ENCODE measurements around the gene IFFO2.
A peak's percentile ranks its signal among the peaks of the same experiment; 100 is the strongest.

The IFFO2 gene

DNA sequence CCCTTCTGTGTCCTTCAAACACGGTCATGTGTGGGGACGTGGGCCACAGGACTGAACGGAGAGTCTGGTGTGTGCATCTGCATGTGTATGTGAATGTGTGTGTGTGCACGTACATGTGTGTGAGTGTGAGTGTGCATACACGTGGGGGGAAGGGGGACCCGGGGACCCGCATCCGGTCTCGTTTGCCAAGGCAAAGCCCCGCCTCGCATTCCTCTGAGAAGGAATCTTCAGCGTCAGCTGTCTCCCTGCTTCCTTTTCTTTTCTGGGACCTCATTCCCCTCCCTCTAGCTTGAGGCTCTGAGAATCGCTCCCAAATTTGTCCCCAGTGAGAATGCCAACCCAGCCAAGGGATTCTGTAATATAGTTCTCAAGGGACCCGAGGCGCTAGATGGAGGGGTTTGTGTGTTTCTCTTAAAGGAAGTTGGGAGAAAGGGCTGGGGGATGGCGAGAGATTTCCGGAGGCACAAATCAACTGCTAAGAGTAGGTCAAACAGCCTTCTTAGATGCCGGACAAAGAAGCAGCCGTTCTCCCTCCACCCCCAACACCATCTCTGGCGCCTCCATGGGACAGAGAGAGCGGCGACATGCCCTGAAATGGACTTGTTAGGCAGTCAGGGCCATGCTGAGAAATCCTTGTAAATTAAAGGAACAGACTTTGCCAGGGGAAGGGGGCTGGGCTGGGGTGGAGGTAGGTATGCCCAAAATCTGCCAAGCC, 6.6 kb downstream of the IFFO2 start:
- peak; percentile 47 for DNase-seq

DNA sequence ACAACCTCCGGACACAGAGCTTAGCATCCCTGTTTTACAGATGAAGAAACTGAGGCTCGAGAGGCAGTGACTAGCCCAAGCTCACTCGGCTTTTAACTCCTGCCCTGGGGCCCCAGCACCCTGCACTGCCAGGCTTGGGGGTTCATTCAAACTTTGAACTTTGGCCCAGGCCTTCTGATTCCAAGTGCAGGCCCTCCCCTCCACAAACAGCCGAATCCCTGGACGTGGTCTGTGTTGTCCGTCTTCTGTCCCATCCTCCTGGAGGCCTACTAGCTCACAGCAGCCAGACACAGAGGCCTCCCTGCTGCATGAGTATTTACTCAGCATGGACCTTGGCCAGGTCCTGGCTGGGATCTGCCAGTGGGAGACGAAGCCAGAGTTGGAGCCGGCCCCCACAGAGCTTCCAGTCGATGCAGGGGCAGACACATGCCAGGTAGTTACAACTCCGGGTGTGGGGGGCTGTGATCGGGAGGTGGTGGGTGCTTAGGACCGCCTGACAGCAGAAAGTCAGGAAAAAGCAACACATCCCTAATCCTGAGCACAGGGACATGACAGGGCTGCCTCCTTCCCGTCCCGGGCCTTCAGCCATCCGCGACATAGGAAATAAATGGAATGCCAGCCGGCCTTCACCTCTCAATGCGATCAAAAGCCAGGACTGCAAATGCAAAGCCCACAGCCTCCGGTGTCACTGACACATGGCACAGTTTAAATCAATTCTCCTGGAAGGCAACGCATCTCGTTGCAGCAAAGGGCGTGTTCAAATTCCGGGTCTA, 7.4 kb downstream of the IFFO2 start:
- DNase-seq: no peak

DNA sequence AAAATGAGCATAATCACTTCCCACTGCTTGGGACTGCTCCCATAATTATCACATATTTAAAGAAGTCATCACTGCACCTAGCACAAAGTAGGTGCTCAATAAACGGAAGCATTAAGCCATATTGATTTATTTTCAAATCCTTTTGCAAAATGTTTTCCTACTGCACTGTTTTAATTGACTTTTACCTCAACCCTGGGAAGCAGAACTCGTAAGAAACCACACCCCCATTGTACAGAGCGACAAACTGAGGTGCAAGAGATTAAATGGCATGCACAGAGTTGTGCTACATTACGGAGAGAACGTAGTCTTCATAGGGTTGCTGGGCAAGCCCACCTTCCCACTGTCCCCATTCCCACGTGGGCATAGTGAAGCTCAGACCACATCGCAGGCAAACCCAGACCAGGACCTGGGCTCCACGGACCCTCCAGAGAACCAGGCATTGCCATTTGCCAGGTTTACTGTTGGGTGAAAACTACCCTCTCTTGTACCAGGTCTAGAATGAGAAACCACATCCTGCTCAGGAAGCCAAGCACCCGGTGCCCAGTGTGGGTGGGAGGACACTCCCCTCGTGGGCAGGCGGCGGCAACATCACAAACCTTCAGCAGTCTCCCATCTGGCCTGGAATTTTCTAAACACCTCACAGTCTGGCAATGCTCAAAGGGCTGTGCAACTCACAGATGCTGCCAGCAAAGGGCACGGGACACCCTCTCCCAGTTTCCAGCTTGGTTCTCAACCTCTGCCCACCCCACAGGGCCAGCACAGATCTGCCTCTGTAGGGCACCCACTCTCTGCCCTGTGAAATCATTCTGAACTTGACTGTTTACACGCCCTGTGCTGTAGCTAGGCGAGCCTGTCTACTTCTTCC, 8.2 kb downstream of the IFFO2 start:
- DNase-seq: peak; percentile 78

DNA sequence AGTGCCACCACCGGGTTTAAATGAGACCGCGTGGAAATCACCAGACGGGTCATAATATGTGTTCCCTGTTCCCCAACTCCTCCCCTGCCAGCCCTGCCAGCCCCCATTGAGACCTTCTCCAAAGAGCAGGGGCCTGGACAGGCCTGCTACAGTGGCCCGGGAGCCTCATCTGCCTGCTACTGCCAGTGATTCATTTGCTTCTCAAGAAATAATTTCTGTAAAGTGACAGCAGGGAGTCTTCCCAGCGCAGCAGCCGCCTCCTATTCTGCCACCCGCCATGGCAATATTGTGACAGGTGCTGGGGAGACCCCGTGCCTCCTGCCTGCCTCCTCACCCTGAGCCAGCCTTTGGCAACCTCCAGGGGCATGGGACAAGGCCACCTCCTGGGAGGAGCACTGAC, 8.9 kb downstream of the IFFO2 start:
- no peak for DNase-seq

DNA sequence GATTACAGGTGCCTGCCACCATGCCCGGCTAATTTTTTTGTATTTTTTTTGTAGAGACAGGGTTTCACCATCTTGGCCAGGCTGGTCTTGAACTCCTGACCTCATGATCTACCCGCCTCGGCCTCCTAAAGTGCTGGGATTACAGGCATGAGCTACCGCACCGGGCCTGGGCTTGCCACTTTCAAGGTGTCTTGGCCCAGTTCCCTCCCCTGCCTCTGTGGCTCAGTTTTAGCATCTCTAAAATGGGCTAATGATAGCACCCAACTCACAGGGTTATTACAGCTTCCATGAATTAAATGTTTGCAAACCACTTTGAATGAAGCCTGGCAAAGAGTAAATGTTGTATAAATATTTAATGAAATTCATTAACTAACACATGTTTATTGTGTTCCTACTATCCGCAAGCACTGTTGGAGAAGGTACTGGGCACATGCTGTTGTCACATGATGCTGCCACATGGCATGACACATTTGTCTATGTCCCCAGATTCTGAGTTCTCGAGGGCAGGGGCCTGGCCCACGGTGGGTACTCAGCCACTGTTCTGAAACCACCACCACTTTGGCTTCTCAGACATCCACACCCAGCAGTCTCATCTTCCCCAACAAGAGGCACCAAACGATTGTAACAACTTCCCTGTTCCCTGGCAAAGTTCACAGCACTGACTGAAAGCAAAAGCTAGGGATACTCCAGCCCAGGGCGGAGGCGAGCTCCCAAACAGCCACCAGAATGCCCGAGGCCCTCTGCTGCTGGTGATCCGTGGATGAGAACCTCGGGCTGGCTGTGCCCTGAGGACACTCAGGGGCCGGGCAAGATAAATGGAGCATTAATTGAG, 9.7 kb downstream of the IFFO2 start:
- DNase-seq: no peak

DNA sequence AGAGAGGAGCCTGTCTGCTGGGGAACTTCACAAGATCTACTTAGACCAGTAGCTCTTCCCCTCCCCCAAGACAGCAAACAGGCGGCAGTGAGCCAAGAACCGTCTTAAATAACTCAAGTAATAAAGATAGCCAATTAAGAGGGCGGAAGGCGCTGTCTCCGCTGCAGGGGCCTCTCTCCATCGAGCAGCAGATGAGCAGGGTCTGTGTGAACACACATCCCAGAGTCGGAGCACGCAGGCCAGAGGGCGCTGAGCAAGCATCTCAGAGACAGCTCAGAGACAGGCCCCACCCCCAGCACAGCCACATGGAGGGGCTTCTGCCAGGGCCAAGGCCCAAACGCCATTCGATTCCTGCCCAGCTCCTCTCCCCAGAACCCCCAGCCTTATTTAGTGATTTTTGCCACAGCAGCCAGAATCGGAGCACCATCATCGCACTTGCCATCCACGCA, 11.1 kb downstream of the IFFO2 start:
- no peak for DNase-seq

DNA sequence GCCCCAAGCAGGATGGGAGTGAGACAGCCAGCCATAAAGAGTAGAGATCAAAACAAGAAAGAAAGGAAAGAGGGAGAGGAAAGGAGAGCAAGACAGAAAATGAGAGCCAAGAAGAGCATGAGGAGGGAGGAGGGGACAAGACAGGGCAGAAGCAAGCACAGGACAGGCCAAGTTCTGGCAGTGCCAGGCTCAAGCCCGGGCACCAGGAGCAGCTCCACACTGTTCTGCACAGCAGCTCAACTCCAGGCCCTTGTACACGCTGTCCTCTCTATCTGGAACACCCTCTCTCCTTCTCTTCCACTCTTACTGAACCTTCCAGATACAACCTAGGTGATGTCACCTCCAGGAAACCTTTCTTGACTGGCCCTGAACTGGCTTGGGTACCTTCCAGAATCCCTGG, 11.7 kb downstream of the IFFO2 start:
- no peak for DNase-seq

DNA sequence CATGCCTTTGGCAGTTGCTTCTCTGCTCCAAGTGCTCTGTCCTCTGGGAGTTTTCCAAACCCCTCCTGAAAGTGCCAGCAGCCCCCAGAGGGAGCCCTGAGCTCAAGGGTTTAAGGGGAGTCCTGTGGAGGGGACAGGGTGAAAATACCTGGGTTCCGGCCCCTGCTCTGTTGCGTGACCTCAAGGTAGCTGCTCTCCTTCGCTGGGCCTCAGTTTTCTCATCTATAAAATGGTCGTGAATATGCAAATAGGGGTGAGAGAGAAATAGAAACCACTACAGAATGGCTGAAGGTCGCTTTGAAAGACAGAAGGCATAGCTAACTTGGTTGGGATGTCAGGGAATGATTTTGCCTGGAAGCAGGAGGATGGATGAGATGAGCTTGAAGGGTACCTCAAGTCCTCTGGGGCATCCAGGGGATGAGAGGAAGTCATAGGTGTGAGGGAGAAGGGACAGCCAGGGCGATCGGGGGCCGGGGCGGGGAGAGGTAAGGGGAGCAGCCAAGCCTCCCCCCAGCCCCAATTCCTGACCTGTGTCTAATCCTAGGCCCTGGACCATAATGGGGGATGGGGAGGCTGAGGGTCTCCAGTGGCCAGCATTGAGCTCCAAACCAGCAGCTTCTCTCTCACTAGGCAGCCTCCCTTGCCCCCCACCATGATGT, 12.4 kb downstream of the IFFO2 start:
- no peak for DNase-seq

DNA sequence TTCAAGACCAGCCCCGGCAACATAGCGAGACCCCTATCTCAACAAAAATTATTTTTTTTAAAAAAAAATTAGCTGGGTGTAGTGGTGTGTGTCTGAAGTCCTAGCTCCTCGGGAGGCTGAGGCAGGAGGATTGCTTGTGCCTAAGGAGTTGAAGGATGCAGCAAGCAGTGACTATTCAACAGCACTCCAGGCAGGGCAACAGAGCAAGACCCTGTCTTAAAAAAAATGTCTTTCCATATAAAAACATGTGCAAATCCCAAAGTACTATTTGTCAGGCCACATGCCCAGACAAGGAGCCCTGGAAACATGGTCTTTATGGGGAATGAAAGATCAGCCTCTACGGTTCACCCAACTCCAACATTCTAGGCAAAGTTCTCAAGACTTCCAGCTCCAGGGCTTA, 13.3 kb downstream of the IFFO2 start:
- DNase-seq: no peak

DNA sequence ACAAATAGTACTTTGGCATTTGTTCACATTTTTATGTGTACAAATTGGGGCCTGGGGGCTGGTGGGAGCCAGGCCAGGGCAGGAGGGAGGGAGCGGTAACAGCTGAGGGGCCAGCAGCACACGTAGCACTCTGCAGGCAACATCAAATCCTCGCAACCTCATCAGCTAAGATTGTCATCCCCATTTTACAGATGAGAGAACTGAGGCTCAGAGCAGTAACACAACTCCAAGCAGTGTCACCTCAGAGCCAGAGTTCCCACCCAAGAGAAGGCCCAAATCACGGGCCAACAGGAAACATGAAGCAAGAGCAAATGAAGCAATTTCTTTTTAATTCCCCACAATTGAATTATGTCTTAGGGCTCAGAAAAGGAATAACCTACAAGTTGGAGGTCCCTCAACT, 14.1 kb downstream of the IFFO2 start:
- no peak for DNase-seq

DNA sequence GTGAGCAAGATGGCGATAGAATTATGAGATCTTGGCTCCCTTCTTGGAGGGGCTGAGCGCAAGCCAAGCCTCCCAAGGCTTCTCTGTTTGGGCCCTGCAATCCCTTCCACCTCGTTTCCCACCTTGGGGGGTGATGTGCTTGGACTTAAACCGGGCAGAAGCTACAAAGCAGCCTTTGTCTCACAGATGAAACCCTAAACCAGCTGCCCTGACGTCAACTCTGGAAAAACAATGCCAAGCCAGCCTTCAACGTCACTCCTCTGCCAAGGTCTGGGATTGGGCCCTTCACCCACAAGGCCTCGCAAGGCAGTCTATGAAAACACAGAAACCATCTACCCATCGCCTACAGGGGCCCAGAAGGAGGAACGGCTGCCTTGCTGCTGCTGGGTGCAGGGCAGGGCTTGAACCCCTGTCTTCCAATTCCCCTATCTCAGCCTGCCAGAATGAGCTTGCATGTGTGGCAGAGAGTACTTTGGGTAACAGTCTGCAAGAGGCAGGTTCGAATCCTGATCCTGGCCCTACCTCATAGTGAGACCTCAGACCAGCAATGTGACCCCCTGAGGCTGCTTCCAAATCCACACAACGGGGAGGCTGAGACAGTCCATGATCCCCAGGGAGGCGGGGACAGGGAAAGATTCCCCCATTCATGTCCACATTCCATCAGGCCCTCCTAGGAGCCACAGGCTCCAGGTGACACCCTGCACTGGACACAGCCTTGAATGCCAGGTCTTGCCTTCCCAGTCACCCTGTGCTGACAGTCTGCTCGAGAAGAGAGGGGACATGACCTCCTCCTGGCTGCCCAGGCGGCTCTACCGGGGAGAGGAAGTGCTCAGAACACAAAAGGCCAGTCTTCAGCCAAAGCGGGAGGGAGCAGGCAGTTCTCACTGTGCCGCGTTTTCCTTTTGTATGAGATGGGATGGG, 15.0 kb downstream of the IFFO2 start:
- no peak for DNase-seq

DNA sequence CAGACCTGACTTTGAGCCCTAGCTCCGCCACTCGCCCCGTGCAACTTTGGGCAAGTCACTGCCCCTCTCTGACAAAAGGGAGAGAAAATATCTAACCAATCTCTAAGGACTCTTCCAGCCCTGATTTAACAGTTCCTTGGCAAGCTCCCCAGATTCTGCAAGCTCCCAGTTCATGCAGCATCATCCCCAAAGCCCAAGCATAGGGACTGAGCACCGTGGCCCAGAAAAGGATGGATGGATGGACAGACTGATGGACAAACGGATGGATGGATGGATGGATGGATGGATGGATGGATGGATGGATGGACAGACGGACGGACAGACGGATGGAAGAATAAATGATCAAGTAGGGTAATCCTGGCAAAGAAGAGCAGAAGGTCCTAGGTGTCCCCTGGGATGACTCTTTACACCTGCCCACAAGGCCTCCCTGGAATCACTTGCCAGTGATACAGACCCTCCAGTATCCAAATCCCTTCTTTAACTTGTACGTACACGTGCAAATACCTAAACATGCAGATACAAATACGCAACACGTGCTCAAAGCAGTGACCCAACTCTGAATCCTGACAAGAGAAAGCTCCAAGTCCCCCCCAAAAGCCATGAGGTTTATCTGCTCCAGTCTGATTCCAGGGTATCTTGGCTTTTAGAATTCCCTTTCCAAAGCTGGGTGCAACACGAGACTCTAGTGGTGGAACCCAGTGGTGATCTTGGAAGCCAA, 16.0 kb downstream of the IFFO2 start:
- no peak for DNase-seq

DNA sequence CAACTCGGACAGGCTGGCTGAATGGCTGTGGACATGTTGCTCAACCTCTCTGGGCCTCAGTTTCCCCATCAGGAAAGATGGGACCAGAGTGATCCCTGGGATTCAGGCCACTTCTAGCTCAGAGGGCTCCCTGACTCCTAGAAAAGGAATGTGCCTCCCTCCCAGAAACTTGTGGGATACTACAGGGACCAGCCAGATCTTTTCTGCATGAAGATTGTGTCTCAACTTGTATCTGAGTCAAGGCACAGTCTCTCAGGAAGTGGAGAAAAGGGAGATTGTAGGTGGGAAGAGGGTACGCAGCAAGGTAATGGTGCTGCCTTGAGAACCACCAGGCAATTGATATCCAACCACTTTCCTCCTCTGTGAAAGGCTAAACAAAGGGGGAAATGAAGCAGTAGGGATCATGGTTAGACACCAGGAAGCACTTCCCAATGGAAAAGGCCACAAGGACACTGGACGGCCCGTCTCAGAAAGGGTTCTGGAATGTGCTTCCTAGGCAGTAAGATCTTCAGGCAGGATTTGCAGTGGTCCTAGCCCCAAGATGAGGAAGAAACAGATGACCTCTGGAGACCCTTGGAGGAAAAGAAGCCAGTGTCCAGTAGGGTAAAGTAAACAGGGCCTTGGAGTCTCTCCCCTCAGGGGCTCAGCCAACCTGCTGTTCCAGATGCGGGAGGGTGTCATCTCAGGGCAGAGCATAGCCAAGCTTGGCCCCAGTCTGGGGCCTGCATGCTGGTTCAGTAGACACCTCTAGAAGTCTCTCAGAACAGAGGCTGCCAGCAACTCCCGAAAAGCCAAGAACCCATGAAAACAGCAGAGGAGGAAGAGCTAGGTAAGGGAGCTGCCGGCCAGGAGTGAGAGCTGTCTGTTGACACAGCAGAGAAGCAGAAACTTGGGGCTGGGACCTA, 16.8 kb downstream of the IFFO2 start:
- no peak for DNase-seq

DNA sequence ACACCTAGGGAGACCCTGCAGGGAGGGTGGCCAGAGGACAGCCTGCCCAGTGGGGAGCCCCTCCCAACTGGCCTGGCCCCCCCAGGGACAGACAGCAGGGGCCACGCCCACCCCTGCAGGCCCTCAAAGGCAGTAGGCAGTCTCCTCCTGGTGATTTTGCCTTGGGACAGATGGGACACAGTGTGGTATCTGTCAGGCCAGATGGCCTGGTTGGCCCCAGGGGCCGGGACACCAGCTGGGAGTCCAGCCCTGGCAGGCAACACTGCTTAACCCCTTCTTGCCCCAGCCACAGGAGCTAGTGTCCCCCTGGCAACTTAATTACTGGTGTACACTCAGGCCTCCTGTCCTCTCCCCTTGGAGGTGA, 17.8 kb downstream of the IFFO2 start:
- no peak for DNase-seq

DNA sequence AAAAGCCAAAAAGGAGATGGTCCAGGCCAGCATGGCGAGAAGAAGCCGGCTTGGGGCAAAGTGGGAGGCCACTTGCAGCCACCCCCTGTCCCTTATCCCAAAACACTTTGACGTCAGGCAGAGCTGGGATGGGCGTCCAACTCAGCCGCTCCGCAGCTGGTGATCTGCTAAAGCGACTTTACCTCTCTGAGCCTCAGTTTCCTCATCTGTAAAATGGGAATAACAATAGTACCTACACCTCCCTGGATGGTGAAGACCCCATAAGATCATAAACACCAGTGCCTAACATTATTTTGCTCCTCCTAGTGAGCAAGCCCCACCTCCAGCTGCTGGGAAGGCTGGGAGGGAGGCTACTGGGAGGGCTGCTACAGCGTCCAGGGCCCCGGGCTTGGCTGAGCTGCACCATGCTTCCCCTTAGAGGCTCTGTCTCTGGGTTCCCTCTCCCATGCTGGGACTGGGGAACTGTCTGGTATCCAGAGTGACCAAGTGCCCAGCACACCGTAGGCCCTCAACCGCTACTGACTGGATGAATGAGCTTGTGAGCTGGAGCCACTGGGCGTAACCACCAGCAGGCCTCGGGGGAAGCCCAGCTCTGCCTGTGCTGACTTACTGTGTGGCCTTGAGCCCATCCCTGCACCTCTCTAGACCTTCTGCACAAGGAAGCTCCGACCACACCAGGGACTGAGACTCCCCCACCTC, 18.3 kb downstream of the IFFO2 start:
- DNase-seq: no peak

DNA sequence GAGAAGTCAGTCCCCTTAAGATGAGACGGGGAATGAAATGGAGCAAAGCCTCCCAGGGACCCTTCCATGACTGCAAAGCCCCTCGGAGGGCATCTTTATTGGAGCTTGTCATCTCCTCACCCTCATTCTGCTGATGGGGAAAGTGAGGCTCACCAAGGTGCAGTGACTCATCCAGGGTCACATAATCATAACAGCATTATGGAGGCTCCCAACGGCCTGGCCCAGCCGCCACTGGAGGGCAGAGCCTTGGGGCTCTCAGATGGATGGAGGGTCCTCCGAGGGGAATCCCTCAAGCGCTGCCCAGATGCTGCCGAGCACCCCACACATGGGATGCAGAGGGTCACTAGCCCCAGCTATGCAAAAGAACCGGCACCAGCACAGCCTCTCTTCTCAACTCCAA, 18.9 kb downstream of the IFFO2 start:
- DNase-seq: no peak

DNA sequence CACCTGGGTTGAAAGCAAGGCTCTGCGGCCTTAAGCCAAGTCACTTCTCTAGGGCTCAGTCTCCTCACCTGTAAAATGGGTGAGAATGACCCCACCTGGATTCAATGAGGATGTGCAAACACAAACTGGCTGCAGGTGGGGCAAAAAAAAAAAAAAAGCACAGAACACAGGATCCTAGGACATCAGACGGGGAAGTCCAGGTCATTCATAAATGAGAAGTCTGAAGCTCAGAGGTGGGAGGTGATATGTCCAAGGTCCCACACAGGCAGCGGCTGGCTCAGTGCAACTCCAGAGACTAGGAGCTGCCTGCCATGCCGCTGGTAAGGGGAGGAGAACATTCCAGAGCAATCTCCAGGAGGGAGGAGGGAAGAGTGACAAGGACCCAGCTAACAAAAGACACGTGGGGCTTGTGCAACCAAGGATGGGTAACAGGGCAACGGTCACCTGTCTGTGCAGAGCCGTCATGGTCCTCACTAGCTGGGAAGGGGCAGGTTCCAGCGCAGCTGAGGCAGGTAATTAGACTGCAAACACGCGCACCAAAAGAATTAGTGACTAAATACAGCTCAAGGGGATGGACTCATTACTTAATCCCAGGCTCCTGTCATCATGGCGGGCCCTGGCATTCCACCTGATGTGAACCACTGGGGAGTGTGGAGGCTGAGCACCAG, 19.5 kb downstream of the IFFO2 start:
- no peak for DNase-seq

DNA sequence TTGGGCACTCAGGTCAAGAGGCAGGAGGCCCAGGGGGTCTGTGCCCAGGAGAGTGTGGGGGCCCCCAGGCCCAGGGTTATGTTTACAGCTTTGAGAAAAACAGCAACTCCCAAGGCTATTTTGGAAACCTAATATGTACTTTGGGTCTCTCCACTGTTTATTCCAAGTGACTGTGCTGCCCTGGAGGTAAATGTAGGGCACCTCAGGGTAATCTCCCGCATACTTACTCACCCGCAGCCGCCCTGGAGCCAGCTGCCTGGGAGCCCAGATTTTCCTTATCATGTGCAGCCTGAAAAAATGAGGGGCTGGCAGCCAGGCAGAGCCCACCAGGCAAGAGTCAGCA, 20.0 kb downstream of the IFFO2 start:
- no peak for DNase-seq

All from CD4-positive, alpha-beta T cell treated with Interleukin-6 for 4 hours (primary cell).